Dermis microvascular lymphatic vessel endothelial cell (primary cell): ENCODE measurements around the gene BTBD9. TPM values are rescaled to one million over a fixed set of nuclear protein-coding genes. Genes with fewer than 3 reads are reported as not detected.

Experiments used
- DNase-seq, 2 donors: peaks; one replicate each; pipeline versions ENCODE4 v3.0.0 to v3.0.0-alpha.2; 2010; ENCODE audit warnings: low read depth in 2 of 2
- total RNA-seq: library from RNA; depleted of rRNA; stranded (reverse); fragments of >200 nt; gene quantifications from 2 replicates; pipeline ENCODE4 v1.2.1, GENCODE V29; 2014

Gene BTBD9
- total RNA-seq, 1 donor from 2014 or later: 6.7 TPM

- no peak for DNase-seq
Observed at GRCh38 chr6:38248500-38249234, 391.1 kb downstream of the BTBD9 start.

- no peak for DNase-seq
Observed at GRCh38 chr6:38245295-38245694, 394.4 kb downstream of the BTBD9 start.

- DNase-seq: no peak
Observed at GRCh38 chr6:38244869-38245268, 394.9 kb downstream of the BTBD9 start.

GRCh38 chr6:38241200-38241871 lies 398.4 kb downstream of the BTBD9 start:
- DNase-seq: no peak

- DNase-seq: peak; percentile 29 to 40
Observed at GRCh38 chr6:38239719-38240451, 399.8 kb downstream of the BTBD9 start.

GRCh38 chr6:38236631-38237030 lies 403.1 kb downstream of the BTBD9 start:
- no peak for DNase-seq

- no peak for DNase-seq
Observed at GRCh38 chr6:38234934-38235682, 404.6 kb downstream of the BTBD9 start.

GRCh38 chr6:38234141-38234540 lies 405.6 kb downstream of the BTBD9 start:
- DNase-seq: no peak

- DNase-seq: peak in 1 of 2 donors; percentile 21
Observed at GRCh38 chr6:38233161-38233791, 406.5 kb downstream of the BTBD9 start.

- DNase-seq: no peak
Observed at GRCh38 chr6:38225766-38226165, 414.0 kb downstream of the BTBD9 start.

- no peak for DNase-seq
Observed at GRCh38 chr6:38221251-38221650, 418.5 kb downstream of the BTBD9 start.

GRCh38 chr6:38220069-38220723 lies 419.5 kb downstream of the BTBD9 start:
- DNase-seq: no peak

- DNase-seq: no peak
Observed at GRCh38 chr6:38218235-38218634, 421.5 kb downstream of the BTBD9 start.

GRCh38 chr6:38216451-38216850 lies 423.3 kb downstream of the BTBD9 start:
- no peak for DNase-seq

GRCh38 chr6:38215651-38216311 lies 423.9 kb downstream of the BTBD9 start:
- DNase-seq: no peak

GRCh38 chr6:38215225-38215624 lies 424.5 kb downstream of the BTBD9 start:
- no peak for DNase-seq

GRCh38 chr6:38214159-38214558 lies 425.6 kb downstream of the BTBD9 start:
- DNase-seq: no peak

- peak in 1 of 2 donors; percentile 13 for DNase-seq
Observed at GRCh38 chr6:38213251-38213658, 426.5 kb downstream of the BTBD9 start.

- DNase-seq: peak in 1 of 2 donors; percentile 51
Observed at GRCh38 chr6:38212579-38212978, 427.1 kb downstream of the BTBD9 start.

GRCh38 chr6:38212116-38212515 lies 427.6 kb downstream of the BTBD9 start:
- no peak for DNase-seq
